AML-193 (cell line): ENCODE results near the gene SLC24A4.

Experiments used
- DNase-seq, 2 experiments: peaks; one replicate each; lab custom pipeline; 2025; lab: John Stamatoyannopoulos, UW

The SLC24A4 gene

GRCh38 chr14:92316937-92317336, 6.0 kb upstream of the SLC24A4 start:
- no peak for DNase-seq

- DNase-seq = no peak
These were observed 5.5 kb upstream of the SLC24A4 start for GRCh38 chr14:92317511-92317910.

GRCh38 chr14:92321701-92322100, 1.3 kb upstream of the SLC24A4 start:
- no peak for DNase-seq

DNA sequence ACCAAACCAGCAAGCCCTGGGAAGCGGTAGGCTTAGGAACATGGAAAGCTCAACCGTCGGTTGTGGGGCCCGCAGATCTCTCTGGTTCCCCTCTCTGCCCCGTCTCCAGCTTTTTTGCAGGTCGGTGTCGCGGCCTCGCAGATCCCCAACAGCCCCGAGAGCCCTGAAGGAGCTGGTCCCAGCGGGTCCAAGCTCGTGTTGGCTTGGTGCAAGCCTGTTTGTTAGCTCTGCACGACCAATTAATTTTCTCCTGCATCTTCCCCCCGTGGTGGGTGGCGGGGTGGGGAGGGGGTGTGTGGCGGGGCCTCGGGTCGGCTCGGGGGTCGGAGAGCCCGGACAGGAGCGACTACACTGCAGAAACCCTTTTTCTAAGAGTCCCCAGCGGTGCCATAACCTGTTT, 449 bp upstream of the SLC24A4 start:
- no peak for DNase-seq

DNA sequence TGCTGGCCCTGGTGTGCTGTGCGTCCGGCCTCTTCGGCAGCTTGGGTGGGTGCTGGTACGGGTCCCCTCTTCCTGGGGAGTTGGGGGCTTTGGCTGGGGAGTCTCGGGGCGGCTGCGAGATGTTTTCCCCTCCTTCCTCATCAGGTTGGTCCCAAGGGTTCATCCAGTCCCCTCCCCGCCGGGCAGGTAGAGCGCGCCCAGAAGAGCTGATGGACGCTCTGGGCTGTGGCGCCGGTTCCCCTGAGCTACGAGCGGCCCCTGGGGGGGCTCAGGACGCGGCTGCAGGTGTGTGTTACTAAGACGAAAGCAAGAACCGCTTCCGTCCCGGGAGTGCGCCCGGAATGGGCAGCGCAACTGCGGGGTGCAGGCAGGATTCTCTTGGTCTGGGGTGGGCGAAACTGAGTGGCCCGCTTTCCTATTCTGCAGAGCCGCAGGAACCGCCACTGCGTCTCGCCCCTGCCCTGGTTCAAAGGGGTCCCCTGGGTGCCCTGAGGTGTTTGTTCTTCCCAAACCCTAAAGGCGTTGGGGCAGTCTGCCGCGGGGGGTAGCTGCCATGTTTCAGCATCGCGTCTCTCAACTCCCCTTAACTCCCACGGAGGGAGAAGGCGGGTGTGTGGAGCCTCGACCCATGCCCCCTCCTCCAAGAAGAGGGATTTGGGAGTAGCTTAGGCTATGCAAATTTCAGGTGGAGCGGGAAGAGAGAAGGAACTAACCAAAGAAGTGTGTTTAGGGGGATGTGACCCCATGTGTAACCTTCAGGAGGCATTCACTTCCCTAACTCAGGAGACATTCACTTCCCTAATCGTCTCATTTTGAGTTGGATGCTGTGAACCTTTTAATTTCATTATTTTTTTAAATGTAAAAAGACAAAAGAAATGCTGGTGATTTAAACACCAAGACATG, 1.2 kb downstream of the SLC24A4 start:
- DNase-seq = no peak

DNA sequence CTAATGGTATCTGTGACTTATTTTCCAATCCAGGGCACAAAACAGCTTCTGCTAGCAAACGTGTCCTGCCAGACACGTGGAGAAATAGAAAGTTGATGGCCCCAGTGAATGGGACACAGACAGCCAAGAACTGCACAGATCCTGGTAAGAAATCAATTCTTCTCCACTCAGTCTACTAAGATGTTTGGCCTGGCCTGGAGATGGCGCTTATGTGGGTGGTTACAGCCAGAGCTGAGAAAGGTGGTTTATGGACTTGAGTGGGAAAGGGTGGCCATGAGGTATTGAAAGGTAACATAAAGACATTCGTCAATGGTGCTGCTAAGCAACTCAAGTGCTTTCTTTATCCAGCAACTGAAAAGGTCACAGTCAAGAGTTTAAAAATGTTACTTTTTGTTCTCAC, 2.9 kb downstream of the SLC24A4 start:
- no peak for DNase-seq

DNA sequence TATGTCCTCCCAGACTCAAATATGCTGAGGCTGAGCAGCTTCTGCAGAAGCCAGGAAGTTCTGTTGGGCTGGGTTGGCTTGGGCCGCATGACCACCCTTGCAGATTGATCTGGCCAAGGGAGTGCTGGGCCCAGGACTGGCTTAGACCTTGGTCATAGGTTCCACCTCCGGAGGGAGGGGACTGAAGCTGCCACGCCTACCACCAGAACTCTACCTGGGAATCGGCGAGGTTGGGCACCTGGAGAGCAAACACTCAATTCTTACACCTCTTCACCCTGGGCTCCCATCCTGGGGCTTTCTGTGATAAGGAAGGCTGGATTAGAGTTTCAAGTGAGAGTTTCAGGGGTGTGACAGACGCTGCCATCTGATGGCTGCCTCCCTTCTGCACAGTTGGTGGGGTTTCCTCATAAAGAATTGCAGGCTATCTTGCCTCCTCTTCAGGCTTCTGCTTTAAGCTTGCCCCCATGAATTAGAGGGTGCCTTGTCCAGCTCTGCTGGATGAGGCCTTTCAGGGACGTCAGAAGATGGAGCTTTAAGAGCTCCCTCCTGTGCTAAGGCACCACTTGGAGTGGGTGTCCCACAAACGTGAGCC, 5.8 kb downstream of the SLC24A4 start:
- DNase-seq = no peak

- no peak for DNase-seq
These were observed 11.1 kb downstream of the SLC24A4 start for GRCh38 chr14:92334050-92334449.

- DNase-seq = no peak
These were observed 13.4 kb downstream of the SLC24A4 start for GRCh38 chr14:92336363-92336762.

DNA sequence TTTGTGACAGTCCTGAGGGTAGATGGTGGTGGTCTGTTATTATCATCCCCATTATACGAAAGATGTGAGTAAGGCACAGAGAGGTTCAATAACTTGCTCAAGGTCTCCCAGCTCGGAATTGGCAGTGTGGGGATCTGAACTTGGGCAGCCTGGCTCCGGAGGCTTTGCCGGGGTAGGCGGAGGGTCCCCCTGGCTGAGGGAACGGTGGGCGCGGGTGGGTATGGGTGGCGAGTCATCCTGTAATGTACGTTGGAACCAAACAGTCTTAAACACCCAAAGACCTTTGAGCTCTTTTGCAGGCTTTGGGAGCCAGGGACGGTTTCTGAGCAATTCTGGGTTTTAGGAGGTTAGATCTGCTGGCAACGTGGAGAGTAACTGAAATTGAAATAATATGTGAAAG, 16.5 kb downstream of the SLC24A4 start:
- DNase-seq = no peak

DNA sequence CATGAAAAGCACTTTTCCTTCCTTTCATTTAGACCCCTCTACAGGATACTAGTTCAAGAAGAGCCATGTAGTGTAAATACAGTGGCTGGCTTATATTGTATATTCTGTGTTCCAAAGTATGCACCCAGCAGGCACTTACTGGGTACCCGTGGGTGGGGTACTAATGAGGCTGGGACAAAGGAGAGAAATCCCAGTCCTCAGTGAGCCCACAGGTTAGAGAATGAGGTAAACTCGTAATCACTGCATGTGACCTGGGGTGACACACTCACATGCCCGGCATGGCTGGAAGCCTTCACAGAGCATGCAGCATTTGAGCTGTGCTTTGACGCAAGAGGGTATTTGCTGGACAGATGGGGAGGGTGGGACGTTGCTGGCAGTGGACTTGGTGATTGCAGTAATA, 17.1 kb downstream of the SLC24A4 start:
- no peak for DNase-seq

- no peak for DNase-seq
These were observed 18.0 kb downstream of the SLC24A4 start for GRCh38 chr14:92340931-92341330.

DNA sequence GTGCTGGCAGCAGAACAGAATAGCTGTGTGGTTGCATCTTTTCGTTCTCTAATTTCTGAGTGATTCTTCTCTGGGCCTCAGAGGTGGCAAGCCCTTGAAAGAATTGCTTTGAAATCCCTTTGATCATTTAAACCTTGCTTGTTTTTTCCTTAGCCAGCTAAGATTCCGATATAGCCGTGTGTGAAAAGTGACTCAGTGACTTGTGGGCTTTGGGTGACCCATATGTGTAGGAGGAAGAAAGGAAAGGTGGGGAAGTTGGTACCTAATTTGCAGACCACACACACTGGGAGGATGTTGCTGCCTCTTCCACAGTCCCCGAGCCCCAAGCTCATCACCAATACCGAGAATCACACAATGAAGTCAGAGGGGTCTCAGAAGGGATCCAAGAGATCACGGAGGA, 18.8 kb downstream of the SLC24A4 start:
- DNase-seq = no peak

GRCh38 chr14:92348154-92348553, 25.2 kb downstream of the SLC24A4 start:
- DNase-seq = no peak

DNA sequence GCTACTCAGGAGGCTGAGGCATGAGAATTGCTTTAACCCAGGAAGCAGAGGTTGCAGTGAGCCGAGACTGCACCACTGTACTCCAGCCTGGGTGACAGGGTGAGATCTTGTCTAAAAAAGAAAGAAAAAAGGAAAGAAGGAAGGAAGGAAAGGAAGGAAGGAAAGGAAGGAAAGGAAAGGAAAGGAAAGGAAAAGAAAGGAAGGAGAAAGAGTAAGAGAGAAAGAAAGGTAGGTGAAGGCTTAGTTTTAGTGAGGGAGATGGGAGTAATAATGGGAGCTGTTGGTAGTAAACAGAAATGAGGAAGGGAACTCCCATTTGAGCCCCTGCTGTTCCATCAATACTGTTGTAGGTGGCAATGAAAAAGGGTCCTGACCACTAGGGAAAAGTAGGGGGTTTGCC, 28.8 kb downstream of the SLC24A4 start:
- DNase-seq = no peak

DNA sequence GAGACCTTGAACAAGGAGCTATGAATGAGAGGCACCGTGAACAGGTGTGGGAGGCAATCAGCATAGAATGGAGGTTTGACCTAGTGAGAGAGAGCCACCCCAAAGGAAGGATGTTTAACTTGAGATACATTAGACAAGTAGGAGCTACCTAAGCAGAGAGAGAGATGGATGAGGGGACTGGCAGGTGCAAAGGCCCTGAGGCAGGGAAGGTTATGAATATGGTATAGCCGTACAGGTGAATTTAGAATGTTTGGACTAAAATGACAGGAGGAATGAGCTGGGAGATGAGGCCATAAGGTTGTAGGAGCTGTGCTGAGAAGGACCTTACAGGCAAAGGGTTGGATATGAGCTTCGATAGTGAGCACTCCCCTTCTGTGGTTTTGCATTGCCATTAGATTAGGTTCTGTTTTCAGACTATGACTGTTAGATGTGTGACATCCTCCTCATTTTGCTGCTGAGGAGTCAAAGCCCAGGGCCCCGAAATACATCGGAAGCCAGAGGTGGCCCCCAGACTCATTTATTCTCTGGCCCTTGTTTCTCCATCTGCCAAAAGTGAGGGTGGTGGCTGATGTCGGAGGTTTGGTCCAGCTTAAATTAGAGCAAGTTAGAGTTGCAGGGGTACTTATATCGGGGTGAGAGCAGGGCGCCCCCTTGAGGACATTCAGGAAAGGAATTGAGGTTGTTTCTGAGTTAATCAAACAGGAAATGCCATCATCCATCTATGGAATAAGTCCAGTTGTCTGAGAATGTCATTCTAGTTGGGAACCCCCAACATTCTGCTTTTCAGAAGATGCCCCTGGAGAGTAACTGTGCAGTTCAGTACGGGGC, 29.4 kb downstream of the SLC24A4 start:
- DNase-seq = peak; percentile 39 to 52

DNA sequence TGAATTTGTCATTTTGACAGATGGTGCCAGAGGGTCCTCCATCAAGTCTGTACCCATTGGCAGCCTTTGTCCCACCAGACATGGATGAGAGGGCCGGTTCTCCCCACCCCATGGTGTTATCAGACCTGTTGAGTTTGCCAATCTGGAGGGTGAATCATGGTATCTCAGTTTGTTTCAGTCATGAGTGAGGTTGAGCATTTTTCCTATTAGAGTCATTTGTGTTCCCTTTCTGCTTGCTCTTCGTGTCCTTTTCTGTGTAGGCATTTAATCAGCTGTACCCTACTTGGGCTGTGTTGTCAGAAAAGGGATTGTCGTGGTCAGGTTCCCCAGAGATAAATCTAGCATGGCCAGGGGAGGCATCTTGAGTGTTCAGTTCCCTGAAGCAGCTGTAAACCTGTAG, 30.5 kb downstream of the SLC24A4 start:
- DNase-seq = no peak

DNA sequence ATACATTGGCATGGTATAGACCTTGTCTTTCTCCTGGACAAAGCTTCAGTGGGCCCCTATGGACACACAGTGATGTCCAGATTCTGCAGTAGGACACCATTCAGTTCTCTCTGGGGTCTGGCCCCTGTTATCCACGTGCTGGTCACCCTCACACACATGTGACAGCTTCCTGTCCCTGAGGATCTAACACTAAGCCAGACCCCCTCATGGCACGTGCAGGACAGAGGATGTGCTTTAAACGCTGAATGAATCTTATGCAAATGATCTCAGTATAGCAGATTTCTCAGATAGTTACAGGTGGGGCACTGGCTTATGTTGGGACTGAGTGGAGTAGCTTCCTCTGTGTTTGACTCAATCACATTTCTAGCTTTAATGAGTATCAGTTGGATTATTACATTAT, 33.7 kb downstream of the SLC24A4 start:
- DNase-seq = no peak

DNA sequence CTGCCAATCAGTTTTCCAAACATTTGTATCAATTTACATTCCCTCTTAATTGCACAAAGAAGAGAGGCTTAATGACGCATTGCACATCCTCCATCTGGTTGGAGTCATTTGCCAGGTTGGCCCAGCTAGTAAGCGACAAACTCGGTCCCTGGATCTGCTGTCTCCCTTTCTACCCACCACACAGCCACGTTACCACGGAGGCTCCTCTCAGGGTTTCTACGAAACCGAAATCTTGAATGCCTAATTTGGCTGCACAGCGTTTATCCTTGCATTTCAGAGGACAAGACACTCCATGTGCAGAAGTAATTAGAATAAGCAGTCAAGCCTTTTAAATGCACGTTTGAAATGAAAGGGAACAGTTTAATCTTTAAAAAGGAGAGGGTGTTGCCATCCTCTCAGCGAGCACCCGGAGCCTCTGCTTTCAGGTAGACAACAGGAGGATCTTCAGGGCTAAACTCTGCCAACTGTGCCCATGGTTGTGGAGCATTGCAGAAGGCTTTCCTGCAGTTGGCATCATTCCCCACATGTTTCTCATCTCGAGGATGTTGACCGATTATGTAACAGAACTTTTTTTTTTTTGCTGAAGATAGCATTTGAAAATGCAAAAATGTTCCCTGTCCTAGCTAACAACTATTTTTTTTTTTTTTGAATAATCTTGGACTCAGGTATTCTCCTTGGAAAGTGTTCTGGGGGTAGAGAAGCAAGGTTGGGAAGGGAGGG, 37.8 kb downstream of the SLC24A4 start:
- DNase-seq = no peak

DNA sequence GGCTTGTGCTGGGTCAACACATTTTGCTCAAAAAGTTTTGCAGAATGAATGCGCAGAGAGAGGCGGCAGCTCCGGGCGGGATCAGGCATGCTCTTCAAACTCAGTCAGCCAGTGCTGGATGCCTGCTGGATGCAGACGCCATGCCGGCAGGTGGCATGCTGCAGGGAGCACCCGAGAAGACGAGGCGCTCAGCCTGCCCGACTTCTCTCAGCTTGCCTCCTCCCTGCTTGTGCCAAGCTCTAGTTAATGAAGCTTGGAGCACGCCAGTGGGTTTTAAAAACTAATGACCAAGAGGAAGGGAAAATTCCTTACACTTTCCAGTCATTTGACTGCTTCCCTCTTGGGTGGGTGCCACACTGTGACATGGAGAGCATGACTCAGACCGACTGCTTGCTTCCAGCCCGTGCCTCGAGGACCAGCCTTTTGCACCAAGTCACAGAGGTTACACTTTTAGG, 39.8 kb downstream of the SLC24A4 start:
- no peak for DNase-seq

DNA sequence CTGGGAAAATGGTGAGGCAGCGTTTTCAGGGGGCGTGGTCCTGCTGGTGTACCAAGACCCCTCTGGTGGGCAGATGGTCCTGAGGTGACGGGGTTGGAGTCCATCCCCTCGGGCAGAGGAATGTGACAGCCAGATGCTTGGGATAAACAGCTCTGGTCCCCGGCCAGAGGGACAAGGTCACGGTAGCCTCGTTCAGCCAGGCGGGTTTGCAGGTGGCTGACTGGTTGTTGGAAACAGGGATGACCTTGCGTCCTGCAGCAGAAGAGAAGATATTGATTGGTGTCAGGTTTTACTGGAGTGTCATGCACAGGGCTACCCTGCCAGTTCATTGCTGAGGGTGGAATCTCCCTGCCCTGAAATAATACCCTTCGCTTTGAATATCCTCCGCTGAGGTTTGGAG, 43.3 kb downstream of the SLC24A4 start:
- no peak for DNase-seq

GRCh38 chr14:92368001-92368400, 45.0 kb downstream of the SLC24A4 start:
- no peak for DNase-seq
